Peyer's patch (tissue), 4 donors: ENCODE data around the gene PRR16.

Experiments used
- CTCF ChIP-seq, 6 experiments: fragments of 450-650 bp in 4 of 6; fragments of 200-600 bp in 2 of 6; sonication (generic) in 1 of 6; IDR thresholded peaks; one replicate each; pipeline ENCODE4 v1.5.1; 2017 to 2019; ENCODE audit warnings: antibody characterized with exemption in 6 of 6, mild to moderate bottlenecking in 3 of 6, moderate library complexity in 1 of 6
- POLR2A ChIP-seq, 2 donors: fragments of 450-650 bp; IDR thresholded peaks; one replicate each; pipeline ENCODE4 v1.5.1; 2017; ENCODE audit warnings: antibody characterized with exemption in 2 of 2, mild to moderate bottlenecking in 2 of 2, moderate library complexity in 2 of 2

DNA sequence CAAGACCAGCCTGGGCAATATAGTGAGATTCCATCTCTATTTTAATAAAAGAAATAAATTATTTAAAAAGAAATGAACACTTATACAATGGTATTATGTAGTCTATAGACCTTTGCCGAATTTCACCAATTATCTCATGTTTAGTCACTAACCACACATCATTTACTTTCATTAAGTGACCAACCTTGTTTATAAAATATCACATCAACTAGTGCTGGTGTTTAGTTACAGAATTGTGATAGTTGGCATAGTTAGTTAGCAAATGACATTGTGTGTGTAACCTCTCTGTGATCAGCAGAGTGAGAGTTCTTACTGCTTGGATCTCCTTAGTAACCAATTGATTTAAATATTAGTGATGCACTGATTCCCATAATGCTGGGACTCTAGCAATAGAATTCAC is 71.8 kb downstream of the PRR16 start:
- TF ChIP-seq CTCF (IDR thresholded peaks at IDR 0.05), result no peak
- TF ChIP-seq POLR2A (IDR thresholded peaks at IDR 0.05), result no peak
